Trophoblast cell (in vitro differentiated cells and primary cell): ENCODE measurements around the gene MBOAT1.

Source experiments
- DNase-seq, 2 donors: peaks; one replicate each; pipeline ENCODE4 v3.0.0-alpha.2; 2016
- H2AFZ ChIP-seq: 2 replicates; pipeline ENCODE4 v1.6.1; 2013; ENCODE audit warnings: low read length, moderate library complexity, mild to moderate bottlenecking; ENCODE audit not compliant: insufficient read depth, poor library complexity
- H2AK5ac ChIP-seq: 2 replicates; pipeline ENCODE4 v1.6.1; 2013; ENCODE audit warnings: mild to moderate bottlenecking, low read length
- H2BK120ac ChIP-seq: 2 replicates; pipeline ENCODE4 v1.6.1; 2013; ENCODE audit warnings: low read length, mild to moderate bottlenecking, moderate library complexity; ENCODE audit not compliant: insufficient read depth, poor library complexity
- H2BK12ac ChIP-seq: 2 replicates; pipeline ENCODE4 v1.6.1; 2013; ENCODE audit warnings: mild to moderate bottlenecking, low read length, moderate library complexity
- H2BK5ac ChIP-seq: 2 replicates; pipeline ENCODE4 v1.6.1; 2013; ENCODE audit warnings: low read length, low read depth, moderate library complexity, mild to moderate bottlenecking; ENCODE audit not compliant: poor library complexity
- H3K14ac ChIP-seq: 2 replicates; pipeline ENCODE4 v1.6.1; 2013; ENCODE audit warnings: mild to moderate bottlenecking, low read length
- H3K18ac ChIP-seq: 2 replicates; pipeline ENCODE4 v1.6.1; 2013; ENCODE audit warnings: mild to moderate bottlenecking, low read length
- H3K23ac ChIP-seq: 2 replicates; pipeline ENCODE4 v1.6.1; 2013; ENCODE audit warnings: low read length
- H3K27ac ChIP-seq: 2 replicates; pipeline ENCODE4 v1.5.1; 2013; ENCODE audit warnings: low read depth, mild to moderate bottlenecking, inconsistent platforms, low read length, moderate library complexity
- H3K27me3 ChIP-seq: 2 replicates; pipeline ENCODE4 v1.6.1; 2013; ENCODE audit warnings: inconsistent platforms, mild to moderate bottlenecking, low read length, moderate library complexity; ENCODE audit not compliant: insufficient read depth
- H3K36me3 ChIP-seq, 2 experiments: 1 replicate in 1 of 2; 2 replicates in 1 of 2; pipeline ENCODE4 v1.6.1; 2013; ENCODE audit warnings: low read length in 2 of 2, mild to moderate bottlenecking in 2 of 2, moderate library complexity in 1 of 2; ENCODE audit not compliant: insufficient read depth in 2 of 2, control insufficient read depth in 1 of 2
- H3K4ac ChIP-seq: 2 replicates; pipeline ENCODE4 v1.6.1; 2013; ENCODE audit warnings: low read depth, mild to moderate bottlenecking, low read length, moderate library complexity
- H3K4me1 ChIP-seq, 2 experiments: 1 replicate in 1 of 2; 2 replicates in 1 of 2; pipeline ENCODE4 v1.6.1; 2013; ENCODE audit warnings: low read length in 2 of 2, mild to moderate bottlenecking in 2 of 2, moderate library complexity in 1 of 2; ENCODE audit not compliant: insufficient read depth in 2 of 2, control insufficient read depth in 1 of 2
- H3K4me2 ChIP-seq: 2 replicates; pipeline ENCODE4 v1.6.1; 2013; ENCODE audit warnings: inconsistent platforms, mild to moderate bottlenecking, low read length, moderate library complexity
- H3K4me3 ChIP-seq: 2 replicates; pipeline ENCODE4 v1.5.1; 2013; ENCODE audit warnings: mild to moderate bottlenecking, low read depth, low read length, inconsistent platforms
- H3K79me1 ChIP-seq: one replicate; pipeline ENCODE4 v1.6.1; 2013; ENCODE audit warnings: low read length
- H3K79me2 ChIP-seq: 2 replicates; pipeline ENCODE4 v1.6.1; 2013; ENCODE audit warnings: low read length, mild to moderate bottlenecking; ENCODE audit not compliant: control insufficient read depth, insufficient read depth, poor library complexity
- H3K9ac ChIP-seq: 2 replicates; pipeline ENCODE4 v1.6.1; 2013; ENCODE audit warnings: mild to moderate bottlenecking, low read length
- H3K9me3 ChIP-seq: 2 replicates; pipeline ENCODE4 v1.6.1; 2013; ENCODE audit warnings: low read depth, mild to moderate bottlenecking, control low read depth, inconsistent platforms, low read length; ENCODE audit not compliant: insufficient read depth
- H4K12ac ChIP-seq: 2 replicates; pipeline ENCODE4 v1.6.1; 2013; ENCODE audit warnings: low read depth, mild to moderate bottlenecking, low read length, moderate library complexity
- H4K8ac ChIP-seq: 2 replicates; pipeline ENCODE4 v1.6.1; 2013; ENCODE audit warnings: low read depth, mild to moderate bottlenecking, low read length, moderate library complexity
- H4K91ac ChIP-seq: one replicate; pipeline ENCODE4 v1.6.1; 2013; ENCODE audit warnings: low read depth, mild to moderate bottlenecking, low read length, moderate library complexity
- WGBS: extraction: QIAGEN DNeasy Blood & Tissue Kit; methylation state at CpG from one replicate; pipeline ENCODE4 v1.1.7; 2013; ENCODE audit warnings: missing lambda C conversion rate; ENCODE audit not compliant: insufficient read length, insufficient coverage; ENCODE audit errors: extremely low coverage; 5-methylcytosine and 5-hydroxymethylcytosine counted together

Gene MBOAT1

DNA sequence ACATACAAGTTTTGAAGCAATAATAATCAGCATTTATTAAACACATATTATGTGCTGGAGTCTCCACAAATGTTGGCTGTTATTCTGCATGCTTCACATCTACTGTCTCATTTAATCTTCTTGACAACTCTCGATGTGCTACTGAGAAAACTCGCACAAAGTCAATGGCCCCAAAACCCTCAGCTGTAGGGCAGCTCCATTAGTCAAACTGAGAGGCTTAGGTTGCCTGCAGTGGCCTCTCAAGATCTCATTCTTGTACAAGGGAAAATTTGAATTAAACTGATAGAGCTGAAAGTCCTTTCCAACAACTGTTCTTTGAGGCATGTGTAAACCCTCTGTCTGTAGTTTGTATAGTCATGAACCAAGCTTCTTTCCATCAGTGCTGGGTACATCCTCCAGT, 49.8 kb downstream of the MBOAT1 start:
- Histone ChIP-seq H2BK5ac (no peak overlapping the region), H3K9ac (no peak overlapping the region), H4K8ac (no peak overlapping the region), H3K23ac (no peak overlapping the region), H2AFZ (no peak overlapping the region), H3K4me2 (no peak overlapping the region), H3K9me3 (no peaks in the 10 kb centered on the region), H3K79me2 (no peaks in the 10 kb centered on the region), H2BK12ac (no peak overlapping the region), H3K4me1 (no peaks in the 10 kb centered on the region), H3K27ac (no peak overlapping the region), H4K91ac (no peak overlapping the region), H2AK5ac (no peak overlapping the region), H3K14ac (no peak overlapping the region), H2BK120ac (no peak overlapping the region), H4K12ac (no peak overlapping the region), H3K36me3 (no peaks in the 10 kb centered on the region), H3K4ac (no peak overlapping the region), H3K79me1 (no peaks in the 10 kb centered on the region), H3K18ac (no peak overlapping the region), H3K4me3 (no peak overlapping the region), H3K27me3 (no peaks in the 10 kb centered on the region)
- no peak for DNase-seq
- WGBS = no CpG with 5 or more reads among the region's 2 CpGs

GRCh38 chr6:20160541-20161283, 51.6 kb downstream of the MBOAT1 start:
- Histone ChIP-seq H3K4ac (no peak overlapping the region), H3K23ac (no peak overlapping the region), H3K4me2 (no peak overlapping the region), H3K79me1 (no peaks in the 10 kb centered on the region), H3K4me3 (no peak overlapping the region), H2BK5ac (no peak overlapping the region), H3K9ac (no peak overlapping the region), H3K9me3 (no peaks in the 10 kb centered on the region), H4K91ac (no peak overlapping the region), H2AK5ac (no peak overlapping the region), H2BK12ac (no peak overlapping the region), H3K4me1 (no peaks in the 10 kb centered on the region), H2BK120ac (no peak overlapping the region), H3K27me3 (no peaks in the 10 kb centered on the region), H3K79me2 (no peaks in the 10 kb centered on the region), H3K14ac (no peak overlapping the region), H3K27ac (no peak overlapping the region), H3K36me3 (no peaks in the 10 kb centered on the region), H4K8ac (no peak overlapping the region), H3K18ac (no peak overlapping the region), H2AFZ (no peak overlapping the region), H4K12ac (no peak overlapping the region)
- WGBS = no CpG with 5 or more reads among the region's 9 CpGs
- DNase-seq = no peak

- H2AFZ ChIP-seq = no peak overlapping the region
- H2BK5ac ChIP-seq = no peak overlapping the region
- H2BK12ac ChIP-seq = no peak overlapping the region
- no peaks in the 10 kb centered on the region for H3K79me2 ChIP-seq
- no peak overlapping the region for H3K23ac ChIP-seq
- H4K91ac ChIP-seq = no peak overlapping the region
- no peak overlapping the region for H4K8ac ChIP-seq
- no peak overlapping the region for H3K4ac ChIP-seq
- no peak overlapping the region for H3K18ac ChIP-seq
- no peak overlapping the region for H2BK120ac ChIP-seq
- H3K9ac ChIP-seq = no peak overlapping the region
- H3K4me2 ChIP-seq = no peak overlapping the region
- no peaks in the 10 kb centered on the region for H3K79me1 ChIP-seq
- no peaks in the 10 kb centered on the region for H3K36me3 ChIP-seq
- no peak overlapping the region for H3K14ac ChIP-seq
- no peaks in the 10 kb centered on the region for H3K4me1 ChIP-seq
- no peak overlapping the region for H3K27ac ChIP-seq
- H3K9me3 ChIP-seq = no peaks in the 10 kb centered on the region
- no peaks in the 10 kb centered on the region for H3K27me3 ChIP-seq
- no peak overlapping the region for H2AK5ac ChIP-seq
- no peak overlapping the region for H3K4me3 ChIP-seq
- no peak overlapping the region for H4K12ac ChIP-seq
- WGBS = no CpG with 5 or more reads among the region's 5 CpGs
- no peak for DNase-seq
Measured at GRCh38 chr6:20159781-20160540, 52.3 kb downstream of the MBOAT1 start.

DNA sequence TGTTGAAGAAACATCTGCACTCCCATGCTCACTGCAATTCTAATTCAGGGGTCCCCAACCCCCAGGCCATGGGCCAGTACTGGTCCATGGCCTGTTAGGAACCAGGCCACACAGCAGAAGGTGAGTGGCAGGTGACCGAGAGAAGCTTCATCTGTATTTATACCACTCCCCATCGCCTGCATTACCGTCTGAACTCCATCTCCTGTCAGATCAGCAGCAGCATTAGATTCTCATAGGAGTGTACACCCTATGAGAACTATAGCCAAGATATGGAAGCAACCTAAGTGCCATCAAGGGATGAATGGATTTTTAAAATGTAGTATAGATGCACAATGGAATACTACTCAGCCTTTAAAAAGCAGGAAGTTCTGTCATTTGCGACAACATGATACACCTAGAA, 53.2 kb downstream of the MBOAT1 start:
- H2BK5ac ChIP-seq = no peak overlapping the region
- H3K79me1 ChIP-seq = no peaks in the 10 kb centered on the region
- no peak overlapping the region for H2AK5ac ChIP-seq
- no peak overlapping the region for H3K9ac ChIP-seq
- no peak overlapping the region for H3K27ac ChIP-seq
- H3K23ac ChIP-seq = no peak overlapping the region
- no peaks in the 10 kb centered on the region for H3K79me2 ChIP-seq
- no peak overlapping the region for H4K8ac ChIP-seq
- H3K36me3 ChIP-seq = no peaks in the 10 kb centered on the region
- H3K27me3 ChIP-seq = no peaks in the 10 kb centered on the region
- H3K4me1 ChIP-seq = no peaks in the 10 kb centered on the region
- no peak overlapping the region for H3K4me3 ChIP-seq
- DNase-seq = no peak
- H3K4ac ChIP-seq = no peak overlapping the region
- H4K12ac ChIP-seq = no peak overlapping the region
- no peak overlapping the region for H3K4me2 ChIP-seq
- H4K91ac ChIP-seq = no peak overlapping the region
- WGBS = no CpG with 5 or more reads among the region's 4 CpGs
- H2AFZ ChIP-seq = no peak overlapping the region
- H3K9me3 ChIP-seq = no peaks in the 10 kb centered on the region
- no peak overlapping the region for H2BK120ac ChIP-seq
- no peak overlapping the region for H2BK12ac ChIP-seq
- H3K14ac ChIP-seq = no peak overlapping the region
- no peak overlapping the region for H3K18ac ChIP-seq
